Left ventricle myocardium superior (tissue), 1 donor: ENCODE data around the gene FBXO8. TPM values are rescaled to one million over a fixed set of nuclear protein-coding genes. Genes with fewer than 3 reads are reported as not detected.

ENCODE experiments used
- ATAC-seq: fragments of 200-7000 bp; cut with Tn5 transposase; one replicate; pipeline ENCODE4 v1.9.1; 2020; ENCODE audit warnings: mild to moderate bottlenecking, moderate library complexity
- DNase-seq: peaks from one replicate; pipeline ENCODE4 v3.0.0-alpha.2; 2020
- intact Hi-C: fragments of 100-400 bp; cut with micrococcal nuclease; formaldehyde crosslinking; loops from one replicate; pipeline ENCODE4 v1.11.0; 2022
- total RNA-seq: library from RNA; stranded (reverse); fragmentation: NEBNext Ultra II Directional; extraction: Animal tissue kit (Norgen Biotek cat#: 25700); gene quantifications from one replicate; pipeline ENCODE4 v1.2.1, GENCODE V29; 2021
- donor health status: DM: no; HTN: yes; CAD: no; lungs with severe emphysema.

Gene FBXO8
- total RNA-seq, 1 donor from 2014 or later, result 27.0 TPM

DNA sequence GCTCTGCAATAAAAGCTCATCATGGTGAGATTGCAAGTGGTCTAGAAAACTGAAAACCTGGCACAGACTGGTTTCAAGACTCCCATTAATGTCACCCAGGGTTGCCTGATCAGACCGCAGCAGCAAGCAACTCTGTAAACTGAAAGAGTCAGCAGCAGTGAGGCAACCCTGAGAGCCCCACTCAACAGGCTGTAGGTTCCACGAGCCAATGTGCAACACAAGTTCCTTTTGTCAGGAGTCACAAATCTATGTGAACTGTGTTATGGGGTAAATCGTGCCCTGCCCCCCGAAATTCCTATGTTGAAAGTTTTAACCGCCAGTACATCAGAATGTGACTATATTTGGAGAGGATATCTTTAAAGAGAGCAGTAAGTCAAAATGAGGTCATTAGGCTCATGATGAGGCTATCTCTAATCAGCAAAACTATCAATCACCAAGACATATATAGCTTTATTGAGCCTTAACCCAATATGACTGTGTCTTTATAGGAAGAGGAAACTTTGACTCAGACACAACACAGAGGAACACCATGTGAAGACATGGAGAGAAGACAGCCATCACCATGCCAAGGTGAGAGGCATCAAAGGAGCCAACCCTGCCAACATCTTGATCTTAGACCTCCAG is 94.0 kb downstream of the FBXO8 start:
- no peak for ATAC-seq
- DNase-seq, result no peak
- intact Hi-C loops, result no loop called here

Other genes with a start within 250 kb of the FBXO8 start
- gene CEP44, start 244 bp upstream of the FBXO8 start, total RNA-seq, result 12.3 TPM
- gene HPGD, start 238.8 kb upstream of the FBXO8 start, total RNA-seq, result 1.1 TPM